DMS53 treated with DMSO at 0.1 percent for 48 hours (cell line): Measurements from ENCODE around the gene SLC29A1.

ENCODE experiments used
- DNase-seq: peaks from one replicate; lab custom pipeline; 2025; ENCODE audit not compliant: unreplicated experiment; lab: John Stamatoyannopoulos, UW

The SLC29A1 gene

GRCh38 chr6:44278774-44279697 lies 55.6 kb downstream of the SLC29A1 start:
- no peak for DNase-seq
